Measurements from ENCODE around the gene MYO18A. TPM values are rescaled to one million over a fixed set of nuclear protein-coding genes. Genes with fewer than 3 reads are reported as not detected.

MYO18A gene
- polyA plus RNA-seq, 2 donors = 39.1 to 86.4 TPM

DNA sequence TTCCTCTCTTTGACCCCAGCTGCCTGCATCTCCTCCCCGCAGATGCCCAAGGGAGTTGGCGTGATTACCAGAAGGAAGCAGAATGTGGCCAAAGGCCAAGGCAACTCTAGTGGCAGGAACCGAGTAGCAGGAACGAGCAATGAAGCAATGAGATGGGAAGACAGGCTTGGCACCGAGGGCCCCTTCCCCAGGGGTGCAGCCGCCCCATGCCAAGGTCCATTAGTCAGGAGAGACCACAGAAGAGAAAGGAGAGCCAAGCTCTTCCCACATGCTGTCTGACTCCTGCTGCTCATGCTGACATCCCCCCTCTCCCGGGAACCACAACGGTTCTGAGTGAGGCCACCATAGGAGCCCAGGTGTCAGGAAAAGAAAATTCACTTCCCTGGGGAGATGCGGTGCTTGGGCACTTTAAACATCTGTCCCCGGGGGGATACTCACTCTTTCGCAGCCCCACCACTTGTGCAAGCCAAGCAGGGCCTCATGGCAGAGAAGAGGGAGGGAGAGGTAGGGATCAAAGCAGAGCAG lies 67.4 kb downstream of the MYO18A start:
- Histone ChIP-seq H3K9me3 (ENCODE audit: control insufficient read depth in 2 of 2, insufficient read depth in 1 of 2, low read depth in 1 of 2, low read length in 1 of 2) (no peaks in the 10 kb centered on the region), H3K27ac (ENCODE audit: low read depth in 2 of 2, low read length in 1 of 2) (no peak overlapping the region), H3K4me3 (ENCODE audit: low read depth in 1 of 2, low read length in 2 of 2) (no peak overlapping the region), H3K27me3 (ENCODE audit: control insufficient read depth in 1 of 2, insufficient read depth in 2 of 2, low read length in 2 of 2) (no peaks in the 10 kb centered on the region), H3K4me1 (ENCODE audit: control insufficient read depth in 2 of 2, insufficient read depth in 2 of 2, low read length in 1 of 2) (no peaks in the 10 kb centered on the region), H3K36me3 (ENCODE audit: control insufficient read depth in 2 of 2, insufficient read depth in 2 of 2, low read length in 1 of 2) (peaks cover 8 to 58% of the 10 kb centered on the region in 2 donors)
- WGBS, 2 donors = 58 to 65% methylated on average over 11 of the region's 11 CpGs

GRCh38 chr17:29111816-29112499 lies 68.2 kb downstream of the MYO18A start:
- Histone ChIP-seq H3K9me3 (ENCODE audit: control insufficient read depth in 2 of 2, insufficient read depth in 1 of 2, low read depth in 1 of 2, low read length in 1 of 2) (no peaks in the 10 kb centered on the region), H3K4me1 (ENCODE audit: control insufficient read depth in 2 of 2, insufficient read depth in 2 of 2, low read length in 1 of 2) (no peaks in the 10 kb centered on the region), H3K36me3 (ENCODE audit: control insufficient read depth in 2 of 2, insufficient read depth in 2 of 2, low read length in 1 of 2) (peaks cover 10 to 59% of the 10 kb centered on the region in 2 donors), H3K4me3 (ENCODE audit: low read depth in 1 of 2, low read length in 2 of 2) (no peak overlapping the region), H3K27ac (ENCODE audit: low read depth in 2 of 2, low read length in 1 of 2) (no peak overlapping the region), H3K27me3 (ENCODE audit: control insufficient read depth in 1 of 2, insufficient read depth in 2 of 2, low read length in 2 of 2) (no peaks in the 10 kb centered on the region)
- whole genome bisulfite sequencing, 2 donors = 29 to 43% methylated on average over 20 of the region's 20 CpGs

DNA sequence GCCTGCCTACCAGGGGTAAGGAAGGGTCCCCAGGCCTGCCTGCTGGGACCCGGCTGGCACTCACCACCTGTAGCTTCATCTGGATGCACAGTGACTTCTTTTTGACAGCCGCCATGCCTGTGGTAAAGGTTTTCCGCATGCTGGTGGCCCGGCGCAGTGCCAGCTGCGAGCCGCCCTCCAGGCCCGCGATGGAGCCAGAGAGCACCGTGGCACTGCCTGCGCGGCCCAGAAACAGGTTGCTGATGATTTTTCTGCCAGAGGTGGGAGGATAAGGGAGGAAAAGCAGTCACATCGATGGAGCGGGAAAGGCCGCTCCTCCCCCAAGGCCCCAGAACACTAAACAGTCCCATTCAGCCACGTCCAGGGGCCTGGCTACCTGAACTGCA lies 69.8 kb downstream of the MYO18A start:
- WGBS, 2 donors = 95 to 97% methylated on average over 16 of the region's 16 CpGs
- Histone ChIP-seq H3K4me3 (ENCODE audit: low read depth in 1 of 2, low read length in 2 of 2) (no peak overlapping the region), H3K27ac (ENCODE audit: low read depth in 2 of 2, low read length in 1 of 2) (no peak overlapping the region), H3K27me3 (ENCODE audit: control insufficient read depth in 1 of 2, insufficient read depth in 2 of 2, low read length in 2 of 2) (no peaks in the 10 kb centered on the region), H3K9me3 (ENCODE audit: control insufficient read depth in 2 of 2, insufficient read depth in 1 of 2, low read depth in 1 of 2, low read length in 1 of 2) (no peaks in the 10 kb centered on the region), H3K36me3 (ENCODE audit: control insufficient read depth in 2 of 2, insufficient read depth in 2 of 2, low read length in 1 of 2) (peaks cover 25 to 69% of the 10 kb centered on the region in 2 donors), H3K4me1 (ENCODE audit: control insufficient read depth in 2 of 2, insufficient read depth in 2 of 2, low read length in 1 of 2) (no peaks in the 10 kb centered on the region)

GRCh38 chr17:29109477-29110371 lies 70.5 kb downstream of the MYO18A start:
- peaks cover 27 to 67% of the 10 kb centered on the region in 2 donors for H3K36me3 ChIP-seq (ENCODE audit: control insufficient read depth in 2 of 2, insufficient read depth in 2 of 2, low read length in 1 of 2)

DNA sequence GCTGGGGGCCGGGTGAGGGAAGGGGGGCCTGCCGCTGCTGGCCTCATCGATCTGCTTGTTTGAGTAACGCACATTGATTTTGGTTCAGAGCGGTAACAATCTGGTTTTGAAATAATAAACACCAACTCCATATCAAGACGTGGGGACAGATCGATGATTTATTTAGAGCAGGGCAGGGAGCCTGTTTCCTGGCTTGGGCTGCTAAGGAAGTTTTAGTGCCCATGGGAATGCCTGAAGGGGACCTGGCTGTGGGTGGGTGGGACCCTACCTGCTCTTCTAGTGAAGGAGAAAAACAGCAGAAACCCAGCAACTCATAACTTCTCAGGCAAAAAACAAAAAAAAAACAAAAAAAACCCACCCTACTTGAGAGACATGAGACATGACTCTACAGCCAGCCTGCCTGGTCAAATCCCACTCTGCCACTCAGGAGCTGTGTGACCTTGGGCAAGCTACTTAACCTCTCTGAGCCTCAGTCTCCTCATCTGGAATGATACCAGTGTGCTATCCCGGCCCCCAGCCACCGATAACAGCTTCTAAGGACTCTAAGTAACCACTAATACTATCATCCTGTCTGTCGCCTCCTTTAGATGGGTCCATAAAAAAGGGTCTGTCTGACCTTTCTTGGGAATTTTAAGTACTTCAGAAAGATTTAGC lies 71.2 kb downstream of the MYO18A start:
- H3K27ac ChIP-seq (ENCODE audit: low read depth in 2 of 2, low read length in 1 of 2) = no peak overlapping the region
- no peaks in the 10 kb centered on the region for H3K27me3 ChIP-seq (ENCODE audit: control insufficient read depth in 1 of 2, insufficient read depth in 2 of 2, low read length in 2 of 2)
- WGBS, 2 donors = 77 to 87% methylated on average over 10 of the region's 10 CpGs
- no peaks in the 10 kb centered on the region for H3K4me1 ChIP-seq (ENCODE audit: control insufficient read depth in 2 of 2, insufficient read depth in 2 of 2, low read length in 1 of 2)
- H3K9me3 ChIP-seq (ENCODE audit: control insufficient read depth in 2 of 2, insufficient read depth in 1 of 2, low read depth in 1 of 2, low read length in 1 of 2) = no peaks in the 10 kb centered on the region
- no peak overlapping the region for H3K4me3 ChIP-seq (ENCODE audit: low read depth in 1 of 2, low read length in 2 of 2)
- peaks cover 25 to 68% of the 10 kb centered on the region in 2 donors for H3K36me3 ChIP-seq (ENCODE audit: control insufficient read depth in 2 of 2, insufficient read depth in 2 of 2, low read length in 1 of 2)

More at GRCh38 chr17:29109477-29110371, 70.5 kb downstream of the MYO18A start:
- Histone ChIP-seq H3K27ac (ENCODE audit: low read depth in 2 of 2, low read length in 1 of 2) (no peak overlapping the region), H3K27me3 (ENCODE audit: control insufficient read depth in 1 of 2, insufficient read depth in 2 of 2, low read length in 2 of 2) (no peaks in the 10 kb centered on the region), H3K9me3 (ENCODE audit: control insufficient read depth in 2 of 2, insufficient read depth in 1 of 2, low read depth in 1 of 2, low read length in 1 of 2) (no peaks in the 10 kb centered on the region), H3K4me3 (ENCODE audit: low read depth in 1 of 2, low read length in 2 of 2) (no peak overlapping the region), H3K4me1 (ENCODE audit: control insufficient read depth in 2 of 2, insufficient read depth in 2 of 2, low read length in 1 of 2) (no peaks in the 10 kb centered on the region)
- whole genome bisulfite sequencing, 2 donors = 90 to 92% methylated on average over 32 of the region's 32 CpGs

- 64 to 82% methylated on average over 11 of the region's 11 CpGs for WGBS, 2 donors
- no peaks in the 10 kb centered on the region for H3K9me3 ChIP-seq (ENCODE audit: control insufficient read depth in 2 of 2, insufficient read depth in 1 of 2, low read depth in 1 of 2, low read length in 1 of 2)
- H3K36me3 ChIP-seq (ENCODE audit: control insufficient read depth in 2 of 2, insufficient read depth in 2 of 2, low read length in 1 of 2) = peaks cover 26 to 74% of the 10 kb centered on the region in 2 donors
Measured at GRCh38 chr17:29107933-29108822, 72.0 kb downstream of the MYO18A start.

GRCh38 chr17:29107084-29107483 lies 73.1 kb downstream of the MYO18A start:
- 85 to 92% methylated on average over 9 of the region's 9 CpGs for WGBS, 2 donors
- H3K36me3 ChIP-seq (ENCODE audit: control insufficient read depth in 2 of 2, insufficient read depth in 2 of 2, low read length in 1 of 2) = peaks cover 26 to 71% of the 10 kb centered on the region in 2 donors
- H3K4me1 ChIP-seq (ENCODE audit: control insufficient read depth in 2 of 2, insufficient read depth in 2 of 2, low read length in 1 of 2) = peaks cover 0 to 5% of the 10 kb centered on the region in 2 donors
- no peak overlapping the region for H3K4me3 ChIP-seq (ENCODE audit: low read depth in 1 of 2, low read length in 2 of 2)
- no peaks in the 10 kb centered on the region for H3K27me3 ChIP-seq (ENCODE audit: control insufficient read depth in 1 of 2, insufficient read depth in 2 of 2, low read length in 2 of 2)
- H3K27ac ChIP-seq (ENCODE audit: low read depth in 2 of 2, low read length in 1 of 2) = no peak overlapping the region
- no peaks in the 10 kb centered on the region for H3K9me3 ChIP-seq (ENCODE audit: control insufficient read depth in 2 of 2, insufficient read depth in 1 of 2, low read depth in 1 of 2, low read length in 1 of 2)

More at GRCh38 chr17:29107933-29108822, 72.0 kb downstream of the MYO18A start:
- no peaks in the 10 kb centered on the region for H3K4me1 ChIP-seq (ENCODE audit: control insufficient read depth in 2 of 2, insufficient read depth in 2 of 2, low read length in 1 of 2)
- H3K4me3 ChIP-seq (ENCODE audit: low read depth in 1 of 2, low read length in 2 of 2) = no peak overlapping the region
- H3K27ac ChIP-seq (ENCODE audit: low read depth in 2 of 2, low read length in 1 of 2) = no peak overlapping the region
- no peaks in the 10 kb centered on the region for H3K27me3 ChIP-seq (ENCODE audit: control insufficient read depth in 1 of 2, insufficient read depth in 2 of 2, low read length in 2 of 2)

DNA sequence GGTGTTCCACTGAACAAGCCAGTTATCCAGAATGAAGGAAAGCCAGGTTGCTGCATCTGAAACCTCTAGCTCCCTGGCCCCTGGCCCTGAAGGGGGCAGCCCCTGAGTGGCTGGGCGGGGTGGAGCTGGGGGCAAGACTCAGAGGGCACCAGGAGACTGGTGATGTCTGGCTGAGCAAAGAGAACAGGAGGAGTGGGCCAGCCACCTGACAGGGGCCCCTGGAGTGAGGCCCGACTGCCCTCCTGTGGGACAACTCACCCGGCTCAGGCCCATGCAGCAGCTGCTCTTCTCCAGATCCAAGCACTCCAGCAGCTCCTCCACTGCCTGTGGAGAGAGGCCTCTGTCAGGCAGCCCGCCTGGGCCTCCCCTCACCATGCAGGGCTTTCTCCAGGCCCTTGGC lies 76.9 kb downstream of the MYO18A start:
- Histone ChIP-seq H3K27ac (ENCODE audit: low read depth in 2 of 2, low read length in 1 of 2) (peak overlapping the region in 1 of 2 donors; percentile 34), H3K9me3 (ENCODE audit: control insufficient read depth in 2 of 2, insufficient read depth in 1 of 2, low read depth in 1 of 2, low read length in 1 of 2) (no peaks in the 10 kb centered on the region), H3K4me3 (ENCODE audit: low read depth in 1 of 2, low read length in 2 of 2) (no peak overlapping the region), H3K36me3 (ENCODE audit: control insufficient read depth in 2 of 2, insufficient read depth in 2 of 2, low read length in 1 of 2) (peaks cover 42 to 61% of the 10 kb centered on the region in 2 donors), H3K27me3 (ENCODE audit: control insufficient read depth in 1 of 2, insufficient read depth in 2 of 2, low read length in 2 of 2) (no peaks in the 10 kb centered on the region), H3K4me1 (ENCODE audit: control insufficient read depth in 2 of 2, insufficient read depth in 2 of 2, low read length in 1 of 2) (peaks cover 4 to 7% of the 10 kb centered on the region in 2 donors)
- 85 to 94% methylated on average over 3 to 4 of the region's 4 CpGs for WGBS, 2 donors

Data from esophagus (tissue), 2 donors.